IPS-18a (cell line): ENCODE results near the gene ATG101.

Experiments
- H3K27ac ChIP-seq: one replicate; pipeline ENCODE4 v1.5.1; 2013; ENCODE audit warnings: low read length
- H3K27me3 ChIP-seq: one replicate; pipeline ENCODE4 v1.6.1; 2013; ENCODE audit warnings: mild to moderate bottlenecking, low read length; ENCODE audit not compliant: control insufficient read depth, insufficient read depth
- H3K36me3 ChIP-seq: one replicate; pipeline ENCODE4 v1.6.1; 2013; ENCODE audit warnings: low read depth, low read length; ENCODE audit not compliant: control insufficient read depth
- H3K4me1 ChIP-seq: one replicate; pipeline ENCODE4 v1.6.1; 2013; ENCODE audit warnings: low read depth, low read length; ENCODE audit not compliant: control insufficient read depth
- H3K4me3 ChIP-seq: one replicate; pipeline ENCODE4 v1.5.1; 2013; ENCODE audit warnings: low read length
- H3K9ac ChIP-seq: one replicate; pipeline ENCODE4 v1.6.1; 2013; ENCODE audit warnings: mild to moderate bottlenecking, low read length, moderate library complexity
- H3K9me3 ChIP-seq: one replicate; pipeline ENCODE4 v1.6.1; 2013; ENCODE audit warnings: low read depth, low read length; ENCODE audit not compliant: control insufficient read depth

ATG101 gene

GRCh38 chr12:52085682-52086180 is 16.0 kb downstream of the ATG101 start:
- H3K27me3 ChIP-seq: no peaks in the 10 kb centered on the region
- H3K4me3 ChIP-seq: no peak overlapping the region
- H3K9me3 ChIP-seq: no peaks in the 10 kb centered on the region
- H3K27ac ChIP-seq: no peak overlapping the region
- no peak overlapping the region for H3K9ac ChIP-seq
- H3K4me1 ChIP-seq: peaks cover 9% of the 10 kb centered on the region
- no peaks in the 10 kb centered on the region for H3K36me3 ChIP-seq

- H3K36me3 ChIP-seq: no peaks in the 10 kb centered on the region
- peaks cover 13% of the 10 kb centered on the region for H3K4me1 ChIP-seq
- no peaks in the 10 kb centered on the region for H3K27me3 ChIP-seq
- no peak overlapping the region for H3K27ac ChIP-seq
- no peak overlapping the region for H3K9ac ChIP-seq
- H3K9me3 ChIP-seq: no peaks in the 10 kb centered on the region
- H3K4me3 ChIP-seq: no peak overlapping the region
These were observed 16.6 kb downstream of the ATG101 start for GRCh38 chr12:52086366-52086765.

GRCh38 chr12:52086944-52087835 is 17.4 kb downstream of the ATG101 start:
- H3K9ac ChIP-seq: no peak overlapping the region
- no peak overlapping the region for H3K27ac ChIP-seq
- H3K4me3 ChIP-seq: no peak overlapping the region
- no peaks in the 10 kb centered on the region for H3K36me3 ChIP-seq
- H3K27me3 ChIP-seq: no peaks in the 10 kb centered on the region
- no peaks in the 10 kb centered on the region for H3K9me3 ChIP-seq
- peaks cover 10% of the 10 kb centered on the region for H3K4me1 ChIP-seq

GRCh38 chr12:52087961-52088820 is 18.4 kb downstream of the ATG101 start:
- H3K4me1 ChIP-seq: peaks cover 9% of the 10 kb centered on the region
- no peaks in the 10 kb centered on the region for H3K9me3 ChIP-seq
- no peak overlapping the region for H3K27ac ChIP-seq
- no peaks in the 10 kb centered on the region for H3K27me3 ChIP-seq
- no peaks in the 10 kb centered on the region for H3K36me3 ChIP-seq
- H3K9ac ChIP-seq: no peak overlapping the region
- H3K4me3 ChIP-seq: no peak overlapping the region

GRCh38 chr12:52089491-52089890 is 19.7 kb downstream of the ATG101 start:
- no peak overlapping the region for H3K9ac ChIP-seq
- no peak overlapping the region for H3K27ac ChIP-seq
- no peak overlapping the region for H3K4me3 ChIP-seq
- no peaks in the 10 kb centered on the region for H3K9me3 ChIP-seq
- peaks cover 9% of the 10 kb centered on the region for H3K4me1 ChIP-seq
- no peaks in the 10 kb centered on the region for H3K36me3 ChIP-seq
- no peaks in the 10 kb centered on the region for H3K27me3 ChIP-seq

- peaks cover 9% of the 10 kb centered on the region for H3K4me1 ChIP-seq
- no peak overlapping the region for H3K4me3 ChIP-seq
- H3K27me3 ChIP-seq: no peaks in the 10 kb centered on the region
- no peak overlapping the region for H3K9ac ChIP-seq
- H3K9me3 ChIP-seq: no peaks in the 10 kb centered on the region
- H3K27ac ChIP-seq: no peak overlapping the region
- H3K36me3 ChIP-seq: no peaks in the 10 kb centered on the region
These were observed 20.5 kb downstream of the ATG101 start for GRCh38 chr12:52090291-52090690.

GRCh38 chr12:52091061-52091460 is 21.3 kb downstream of the ATG101 start:
- no peak overlapping the region for H3K4me3 ChIP-seq
- no peaks in the 10 kb centered on the region for H3K9me3 ChIP-seq
- no peak overlapping the region for H3K9ac ChIP-seq
- no peaks in the 10 kb centered on the region for H3K27me3 ChIP-seq
- peaks cover 9% of the 10 kb centered on the region for H3K4me1 ChIP-seq
- no peaks in the 10 kb centered on the region for H3K36me3 ChIP-seq
- H3K27ac ChIP-seq: no peak overlapping the region

- Histone ChIP-seq H3K9me3 (no peaks in the 10 kb centered on the region), H3K36me3 (no peaks in the 10 kb centered on the region), H3K4me3 (no peak overlapping the region), H3K9ac (no peak overlapping the region), H3K27ac (no peak overlapping the region), H3K4me1 (peaks cover 9% of the 10 kb centered on the region), H3K27me3 (no peaks in the 10 kb centered on the region)
These were observed 22.1 kb downstream of the ATG101 start for GRCh38 chr12:52091869-52092268.

- H3K36me3 ChIP-seq: no peaks in the 10 kb centered on the region
- no peaks in the 10 kb centered on the region for H3K27me3 ChIP-seq
- H3K27ac ChIP-seq: no peak overlapping the region
- H3K4me1 ChIP-seq: peaks cover 9% of the 10 kb centered on the region
- H3K9ac ChIP-seq: no peak overlapping the region
- no peak overlapping the region for H3K4me3 ChIP-seq
- no peaks in the 10 kb centered on the region for H3K9me3 ChIP-seq
These were observed 23.6 kb downstream of the ATG101 start for GRCh38 chr12:52093346-52093745.

- Histone ChIP-seq H3K4me3 (no peak overlapping the region), H3K27ac (no peak overlapping the region), H3K9me3 (no peaks in the 10 kb centered on the region)
These were observed 26.7 kb downstream of the ATG101 start for GRCh38 chr12:52096332-52097044.

GRCh38 chr12:52097045-52097666 is 27.4 kb downstream of the ATG101 start:
- no peak overlapping the region for H3K27ac ChIP-seq
- no peak overlapping the region for H3K4me3 ChIP-seq
- H3K36me3 ChIP-seq: no peaks in the 10 kb centered on the region
- H3K9ac ChIP-seq: no peak overlapping the region
- H3K27me3 ChIP-seq: no peaks in the 10 kb centered on the region
- no peaks in the 10 kb centered on the region for H3K9me3 ChIP-seq
- H3K4me1 ChIP-seq: no peaks in the 10 kb centered on the region

More at GRCh38 chr12:52096332-52097044, 26.7 kb downstream of the ATG101 start:
- Histone ChIP-seq H3K9ac (no peak overlapping the region), H3K36me3 (no peaks in the 10 kb centered on the region), H3K27me3 (no peaks in the 10 kb centered on the region), H3K4me1 (peaks cover 3% of the 10 kb centered on the region)
